ENCODE measurements around the gene APBA1. TPM values are rescaled to one million over a fixed set of nuclear protein-coding genes. Genes with fewer than 3 reads are reported as not detected.

The APBA1 gene
- total and polyA plus RNA-seq, 9 of the 15 experiments (the other 6 are each of a cell fraction or from before 2014, with no cell fraction given), result 0.01 to 0.02 TPM; not detected in 7

GRCh38 chr9:69391487-69391886 lies 280.7 kb downstream of the APBA1 start (continued):
- no peak for TF ChIP-seq ZMIZ1 (IDR thresholded peaks at IDR 0.05; ENCODE audit: low read depth in 2 of 2, low read length in 2 of 2)

- Histone ChIP-seq H3K36me3 (ENCODE audit: control insufficient read depth, insufficient read depth, low read length) (no peaks in the 10 kb centered on the region), H3K9me3 (replicated peaks; ENCODE audit: control insufficient read depth, insufficient read depth, low read depth, low read length) (no peaks in the 10 kb centered on the region), H3K4me1 (replicated peaks in 1 of 2; ENCODE audit: control insufficient read depth in 2 of 2, insufficient read depth in 2 of 2, low read length in 2 of 2) (no peaks in the 10 kb centered on the region), H3K4me3 (no peak overlapping the region), H3K9ac (ENCODE audit: insufficient read depth in 1 of 2, low read depth in 2 of 2, low read length in 2 of 2) (no peak overlapping the region), H4K20me1 (replicated peaks; ENCODE audit: control insufficient read depth, insufficient read depth, low read length) (no peaks in the 10 kb centered on the region), H3K27ac (ENCODE audit: extremely low read depth, low read depth, low read length) (no peak overlapping the region), H3K4me2 (ENCODE audit: insufficient read depth, low read length) (no peak overlapping the region), H3K9me1 (ENCODE audit: control insufficient read depth, insufficient read depth, low read length) (no peaks in the 10 kb centered on the region), H2AFZ (ENCODE audit: low read depth, low read length) (no peak overlapping the region), H3K79me2 (ENCODE audit: control insufficient read depth, insufficient read depth, low read length) (no peaks in the 10 kb centered on the region), H3K27me3 (ENCODE audit: control insufficient read depth in 2 of 2, insufficient read depth in 2 of 2, low read length in 2 of 2) (peaks cover 2 to 41% of the 10 kb centered on the region in 2 experiments; a peak in 3 of 5 replicates)
- WGBS (ENCODE audit: insufficient coverage, low coverage, missing lambda C conversion rate), result 0% methylated on average over 4 of the region's 4 CpGs
- intact Hi-C loops (cut with micrococcal nuclease), result no loop called here
- no TSS peak for BruUV-seq (replicated peaks)
- no peak for FAIRE-seq
- TF ChIP-seq MCM5 (IDR thresholded peaks at IDR 0.05; ENCODE audit: low read depth), result no peak
- ATAC-seq, result no peak
- ChIA-PET POLR2A (no interaction called here), CTCF (ENCODE audit: low intra/inter-chr PET ratio) (no interaction called here)
- no peak for DNase-seq (ENCODE audit: extremely low read depth in 1 of 4, low spot score in 3 of 4)
- in situ Hi-C loops (cut with MboI), result no loop called here
These were observed 282.7 kb downstream of the APBA1 start for GRCh38 chr9:69389437-69389995.
